PC-9 (cell line): ENCODE results near the gene CPEB1. TPM values are rescaled to one million over a fixed set of nuclear protein-coding genes. Genes with fewer than 3 reads are reported as not detected.
"Not testable (repeated sequence)": the region's sequence is repeated elsewhere in the genome, so short reads cannot be mapped to it uniquely, and the experiment has no call there.

Experiments used
- BruUV-seq: library from RNA; stranded (reverse); fragments of 400-500 nt; replicated peaks from 2 replicates; lab custom pipeline; 2021; lab: Mats Ljungman, UMichigan
- CTCF ChIA-PET: fragments of 300-600 bp; sonication (Branson Sonifier 250); formaldehyde crosslinking; loops from one replicate; lab custom pipeline; 2022; ENCODE audit warnings: antibody characterized with exemption; lab: Charles Lee
- POLR2A ChIA-PET: fragments of 300-600 bp; sonication (Branson Sonifier 250); formaldehyde crosslinking; loops from one replicate; lab custom pipeline; 2022; ENCODE audit warnings: antibody characterized with exemption; ENCODE audit not compliant: unreplicated experiment; lab: Charles Lee
- DNase-seq, 2 experiments: peaks; one replicate each; pipeline versions ENCODE4 v3.0.0 to v3.0.0-alpha.2; 2015 to 2022; ENCODE audit warnings: mixed read lengths in 1 of 2
- H2AFZ ChIP-seq: fragments of 200-600 bp; sonication (generic); 2 replicates; pipeline ENCODE4 v1.8.1; 2017; ENCODE audit warnings: antibody characterized with exemption
- H3F3A ChIP-seq: fragments of 200-600 bp; sonication (generic); 2 replicates; pipeline ENCODE4 v1.8.1; 2017; ENCODE audit warnings: antibody characterized with exemption, mild to moderate bottlenecking, low read depth; ENCODE audit not compliant: insufficient read depth
- H3K27ac ChIP-seq: fragments of 200-600 bp; sonication (generic); 2 replicates; pipeline ENCODE4 v1.6.1; 2016; ENCODE audit warnings: mixed run types
- H3K27me3 ChIP-seq: fragments of 200-600 bp; sonication (generic); 2 replicates; pipeline ENCODE4 v1.6.1; 2016; ENCODE audit warnings: low read depth, mixed run types; ENCODE audit not compliant: insufficient read depth
- H3K36me3 ChIP-seq: fragments of 200-600 bp; sonication (generic); 2 replicates; pipeline ENCODE4 v1.6.1; 2016; ENCODE audit warnings: low read depth, mixed run types
- H3K4me1 ChIP-seq: fragments of 200-600 bp; sonication (generic); replicated peaks from 2 replicates; pipeline ENCODE4 v1.6.1; 2016; ENCODE audit warnings: mixed run types; ENCODE audit not compliant: insufficient read depth
- H3K4me2 ChIP-seq: fragments of 200-600 bp; sonication (generic); 2 replicates; pipeline ENCODE4 v1.6.1; 2017; ENCODE audit warnings: mixed run types
- H3K4me3 ChIP-seq: fragments of 200-600 bp; sonication (generic); 2 replicates; pipeline ENCODE4 v1.6.1; 2016; ENCODE audit warnings: mixed run types
- H3K79me2 ChIP-seq: fragments of 200-600 bp; sonication (generic); 2 replicates; pipeline ENCODE4 v1.6.1; 2017; ENCODE audit warnings: low read depth, mixed run types
- H3K9me2 ChIP-seq: fragments of 200-600 bp; sonication (generic); 2 replicates; pipeline ENCODE4 v1.8.1; 2017; ENCODE audit warnings: mild to moderate bottlenecking; ENCODE audit not compliant: insufficient read depth
- H3K9me3 ChIP-seq: fragments of 200-600 bp; sonication (generic); 2 replicates; pipeline ENCODE4 v1.8.1; 2016; ENCODE audit warnings: low read depth; ENCODE audit not compliant: insufficient read depth
- H4K20me1 ChIP-seq: fragments of 200-600 bp; sonication (generic); 2 replicates; pipeline ENCODE4 v1.8.1; 2017; ENCODE audit not compliant: insufficient read depth
- CTCF ChIP-seq: fragments of 200-600 bp; sonication (generic); conservative IDR thresholded peaks from 2 replicates; pipeline ENCODE4 v1.6.1; 2017; ENCODE audit warnings: mixed run types, antibody characterized with exemption, mild to moderate bottlenecking, moderate library complexity
- EZH2 ChIP-seq: fragments of 200-600 bp; sonication (generic); IDR thresholded peaks from 2 replicates; pipeline ENCODE4 v1.8.0; 2017; ENCODE audit warnings: antibody characterized with exemption, low read depth
- intact Hi-C: fragments of 100-400 bp; cut with micrococcal nuclease; formaldehyde crosslinking; loops from one replicate; pipeline ENCODE4 v1.10.0; 2022; ENCODE audit not compliant: unreplicated experiment
- total RNA-seq: library from RNA; stranded (reverse); gene quantifications from 2 replicates; pipeline ENCODE4 v1.2.3, GENCODE V29; 2021

Gene CPEB1
- total RNA-seq, 1 experiment from 2014 or later: not detected

GRCh38 chr15:82648257-82649103 is 1.3 kb upstream of the CPEB1 start:
- no peaks in the 10 kb centered on the region for H3K9me2 ChIP-seq
- no TSS peak for BruUV-seq
- no peaks in the 10 kb centered on the region for H3K36me3 ChIP-seq
- H3K4me1 ChIP-seq: no peaks in the 10 kb centered on the region
- H3K4me3 ChIP-seq: no peak overlapping the region
- peaks cover 36% of the 10 kb centered on the region for H3K27me3 ChIP-seq
- no peaks in the 10 kb centered on the region for H3K9me3 ChIP-seq
- no peaks in the 10 kb centered on the region for H3F3A ChIP-seq
- no peaks in the 10 kb centered on the region for H3K79me2 ChIP-seq
- no peak overlapping the region for H3K27ac ChIP-seq
- POLR2A ChIA-PET: no interaction called here
- H4K20me1 ChIP-seq: no peaks in the 10 kb centered on the region
- intact Hi-C loops: no loop called here
- CTCF ChIA-PET: no interaction called here
- no peak overlapping the region for H3K4me2 ChIP-seq
- TF ChIP-seq EZH2: no peak
- no peak for TF ChIP-seq CTCF
- DNase-seq: no peak
- no peak overlapping the region for H2AFZ ChIP-seq

GRCh38 chr15:82647835-82648256 is 683 bp upstream of the CPEB1 start:
- Histone ChIP-seq H3K4me3 (no peak overlapping the region), H3K27me3 (peaks cover 35% of the 10 kb centered on the region), H3K9me3 (no peaks in the 10 kb centered on the region), H3K79me2 (no peaks in the 10 kb centered on the region), H3F3A (no peaks in the 10 kb centered on the region), H3K27ac (no peak overlapping the region), H2AFZ (no peak overlapping the region), H4K20me1 (no peaks in the 10 kb centered on the region), H3K9me2 (no peaks in the 10 kb centered on the region), H3K4me1 (no peaks in the 10 kb centered on the region), H3K36me3 (no peaks in the 10 kb centered on the region), H3K4me2 (no peak overlapping the region)
- TF ChIP-seq EZH2 (no peak), CTCF (no peak)
- no TSS peak for BruUV-seq
- CTCF ChIA-PET: no interaction called here
- DNase-seq: no peak
- POLR2A ChIA-PET: no interaction called here
- intact Hi-C loops: no loop called here

GRCh38 chr15:82646250-82647044 is 716 bp downstream of the CPEB1 start:
- Histone ChIP-seq H3K9me2 (no peaks in the 10 kb centered on the region), H3F3A (no peaks in the 10 kb centered on the region), H4K20me1 (no peaks in the 10 kb centered on the region), H3K4me3 (no peak overlapping the region), H3K27ac (no peak overlapping the region), H3K27me3 (peaks cover 38% of the 10 kb centered on the region), H3K4me2 (no peak overlapping the region), H3K36me3 (no peaks in the 10 kb centered on the region), H3K9me3 (no peaks in the 10 kb centered on the region), H2AFZ (no peak overlapping the region), H3K4me1 (no peaks in the 10 kb centered on the region), H3K79me2 (no peaks in the 10 kb centered on the region)
- no TSS peak for BruUV-seq
- ChIA-PET POLR2A (no interaction called here), CTCF (no interaction called here)
- intact Hi-C loops: no loop called here
- TF ChIP-seq CTCF (no peak), EZH2 (no peak)
- no peak for DNase-seq

- BruUV-seq, H3K36me3 ChIP-seq, CTCF ChIA-PET, H3F3A ChIP-seq, POLR2A ChIA-PET, DNase-seq, H3K9me2 ChIP-seq, H2AFZ ChIP-seq, intact Hi-C loops, H3K4me2 ChIP-seq, H3K9me3 ChIP-seq, H3K79me2 ChIP-seq, H4K20me1 ChIP-seq, H3K27ac ChIP-seq, H3K4me1 ChIP-seq, H3K4me3 ChIP-seq: not testable (repeated sequence)
- peaks cover 44% of the 10 kb centered on the region for H3K27me3 ChIP-seq
Measured at GRCh38 chr15:82644967-82645852, 2.0 kb downstream of the CPEB1 start.
